IMR-90 (cell line): ENCODE data around the gene NDST3. TPM values are rescaled to one million over a fixed set of nuclear protein-coding genes. Genes with fewer than 3 reads are reported as not detected.

Source experiments
- ATAC-seq: fragments of 200-7000 bp; cut with Tn5 transposase; 2 replicates; pipeline ENCODE4 v1.9.1; 2020; ENCODE audit warnings: low read depth, mild to moderate bottlenecking, moderate library complexity
- BruUV-seq: library from RNA; stranded (reverse); fragments of 400-500 nt; replicated peaks from 2 replicates; lab custom pipeline; 2021; lab: Mats Ljungman, UMichigan
- CTCF ChIA-PET: fragments of 300-600 bp; formaldehyde crosslinking; extraction: SDS; loops from one replicate; lab custom pipeline; 2021; ENCODE audit warnings: antibody characterized with exemption; lab: Yijun Ruan, JAX
- POLR2A ChIA-PET: fragments of 300-600 bp; sonication (Branson Sonifier 250); formaldehyde crosslinking; loops from one replicate; lab custom pipeline; 2022; ENCODE audit warnings: antibody characterized with exemption; ENCODE audit not compliant: unreplicated experiment; lab: Charles Lee
- DNase-seq: peaks from one replicate; pipeline ENCODE4 v3.0.0; 2013
- H2AFZ ChIP-seq: replicated peaks from 2 replicates; pipeline ENCODE3; 2013; ENCODE audit warnings: low read length, mild to moderate bottlenecking; ENCODE audit not compliant: poor library complexity
- H2AK5ac ChIP-seq: 2 replicates; pipeline ENCODE4 v1.6.1; 2013; ENCODE audit warnings: low read depth, low read length, inconsistent platforms
- H2AK9ac ChIP-seq: replicated peaks from 2 replicates; pipeline ENCODE3; 2013; ENCODE audit warnings: mild to moderate bottlenecking, low read depth, low read length, moderate library complexity; ENCODE audit not compliant: poor library complexity
- H2BK120ac ChIP-seq: 2 replicates; pipeline ENCODE4 v1.6.1; 2013; ENCODE audit warnings: low read depth, low read length, inconsistent platforms
- H2BK15ac ChIP-seq: 3 replicates; pipeline ENCODE4 v1.6.1; 2013; ENCODE audit warnings: low read depth, low read length, inconsistent platforms
- H2BK20ac ChIP-seq: 2 replicates; pipeline ENCODE4 v1.6.1; 2013; ENCODE audit warnings: low read depth, mild to moderate bottlenecking, inconsistent platforms, low read length, moderate library complexity
- H2BK5ac ChIP-seq: 2 replicates; pipeline ENCODE4 v1.6.1; 2013; ENCODE audit warnings: mild to moderate bottlenecking, low read depth, low read length, inconsistent platforms; ENCODE audit not compliant: poor library complexity, severe bottlenecking
- H3K14ac ChIP-seq: replicated peaks from 2 replicates; pipeline ENCODE4 v1.6.1; 2013; ENCODE audit warnings: low read depth, low read length, inconsistent platforms
- H3K18ac ChIP-seq: 2 replicates; pipeline ENCODE4 v1.6.1; 2013; ENCODE audit warnings: low read depth, low read length, control low read depth
- H3K23ac ChIP-seq: 2 replicates; pipeline ENCODE4 v1.6.1; 2013; ENCODE audit warnings: low read depth, low read length, inconsistent platforms
- H3K27ac ChIP-seq: 2 replicates; pipeline ENCODE4 v1.5.1; 2013; ENCODE audit warnings: mild to moderate bottlenecking, control low read depth, low read length; ENCODE audit not compliant: insufficient read depth
- H3K27me3 ChIP-seq: 2 replicates; pipeline ENCODE4 v1.6.1; 2013; ENCODE audit warnings: low read length; ENCODE audit not compliant: control insufficient read depth, insufficient read depth
- H3K36me3 ChIP-seq: 2 replicates; pipeline ENCODE4 v1.6.1; 2013; ENCODE audit warnings: low read length, mixed read lengths; ENCODE audit not compliant: control insufficient read depth, insufficient read depth
- H3K4ac ChIP-seq: 2 replicates; pipeline ENCODE4 v1.6.1; 2013; ENCODE audit warnings: low read depth, low read length, inconsistent platforms
- H3K4me1 ChIP-seq: 2 replicates; pipeline ENCODE4 v1.6.1; 2013; ENCODE audit warnings: low read length, mixed read lengths; ENCODE audit not compliant: control insufficient read depth, insufficient read depth
- H3K4me2 ChIP-seq: 2 replicates; pipeline ENCODE4 v1.6.1; 2013; ENCODE audit warnings: low read depth, mild to moderate bottlenecking, control low read depth, low read length, moderate library complexity
- H3K4me3 ChIP-seq: 2 replicates; pipeline ENCODE4 v1.5.1; 2013; ENCODE audit warnings: low read depth, mild to moderate bottlenecking, control low read depth, low read length, moderate library complexity; ENCODE audit not compliant: insufficient read depth
- H3K56ac ChIP-seq: 2 replicates; pipeline ENCODE4 v1.6.1; 2013; ENCODE audit warnings: low read length, inconsistent platforms; ENCODE audit not compliant: insufficient read depth; ENCODE audit errors: extremely low read depth
- H3K79me1 ChIP-seq, 2 experiments: 2 replicates each; pipeline ENCODE4 v1.6.1; 2013; ENCODE audit warnings: low read length in 2 of 2, inconsistent platforms in 1 of 2, low read depth in 1 of 2
- H3K9ac ChIP-seq: 2 replicates; pipeline ENCODE4 v1.6.1; 2013; ENCODE audit warnings: low read depth, low read length, control low read depth
- H3K9me1 ChIP-seq: 2 replicates; pipeline ENCODE4 v1.6.1; 2013; ENCODE audit warnings: low read length, inconsistent platforms; ENCODE audit not compliant: insufficient read depth
- H3K9me3 ChIP-seq: 2 replicates; pipeline ENCODE4 v1.6.1; 2013; ENCODE audit warnings: low read length; ENCODE audit not compliant: control insufficient read depth, insufficient read depth
- H4K20me1 ChIP-seq: 2 replicates; pipeline ENCODE4 v1.6.1; 2013; ENCODE audit warnings: low read length, inconsistent platforms; ENCODE audit not compliant: insufficient read depth
- H4K5ac ChIP-seq: 2 replicates; pipeline ENCODE4 v1.6.1; 2013; ENCODE audit warnings: mild to moderate bottlenecking, low read depth, low read length, control low read depth
- H4K8ac ChIP-seq, 2 experiments: 2 replicates each; pipeline ENCODE4 v1.6.1; 2013; ENCODE audit warnings: low read depth in 2 of 2, low read length in 2 of 2, control low read depth in 1 of 2, inconsistent platforms in 1 of 2
- H4K91ac ChIP-seq: 2 replicates; pipeline ENCODE4 v1.6.1; 2013; ENCODE audit warnings: low read depth, low read length, inconsistent platforms; ENCODE audit not compliant: insufficient read depth
- MXI1 ChIP-seq: IDR thresholded peaks from 2 replicates; pipeline ENCODE4 v1.6.1; 2012; ENCODE audit warnings: low read depth, mild to moderate bottlenecking, low read length, moderate library complexity, borderline replicate concordance
- RFX5 ChIP-seq: IDR thresholded peaks from 2 replicates; pipeline ENCODE4 v1.8.0; 2012; ENCODE audit warnings: low read depth, mild to moderate bottlenecking, low read length, moderate library complexity
- WGBS, 2 experiments: methylation state at CpG; one replicate each; pipeline versions ENCODE4 v1.1.5 to v1.1.7; 2013; ENCODE audit warnings: missing lambda C conversion rate in 2 of 2; ENCODE audit not compliant: insufficient read length in 1 of 2; ENCODE audit errors: extremely low coverage in 2 of 2; 5-methylcytosine and 5-hydroxymethylcytosine counted together
- dilution Hi-C: fragments of 300-500 bp; cut with HindIII; formaldehyde crosslinking; loops from one replicate; pipeline ENCODE4 v1.14.3; 2018; ENCODE audit warnings: low sequenced_read_pairs; ENCODE audit not compliant: unreplicated experiment
- in situ Hi-C: fragments of 300-500 bp; cut with MboI; formaldehyde crosslinking; loops from 3 replicates; pipeline ENCODE4 v1.14.3; 2019; ENCODE audit warnings: low sequenced_read_pairs, inconsistent platforms, mixed read lengths
- intact Hi-C: fragments of 100-400 bp; cut with micrococcal nuclease; formaldehyde crosslinking; loops from 2 replicates; pipeline ENCODE4 v1.10.0; 2022
- polyA plus RNA-seq, 3 experiments: library from polyadenylated mRNA; depleted of rRNA; stranded (reverse); fragments of >200 nt; gene quantifications; 2 replicates each; pipeline ENCODE4 v1.2.3, GENCODE V29; 2012; ENCODE audit warnings: low replicate concordance in 1 of 3
- total RNA-seq: library from RNA; depleted of rRNA; stranded (reverse); fragments of >200 nt; gene quantifications from 2 replicates; pipeline ENCODE4 v1.2.3, GENCODE V29; 2012

NDST3 gene
- total and polyA plus RNA-seq, 2 of the 4 experiments (the other 2 are of a cell fraction), result 0.10 to 0.18 TPM

GRCh38 chr4:117987464-117987863 lies 46.8 kb upstream of the NDST3 start:
- ATAC-seq, result no peak
- no peak overlapping the region for H3K14ac ChIP-seq
- H2BK15ac ChIP-seq, result no peak overlapping the region
- BruUV-seq, result no TSS peak
- no peak overlapping the region for H2BK5ac ChIP-seq
- no peaks in the 10 kb centered on the region for H3K27me3 ChIP-seq
- no peak overlapping the region for H3K18ac ChIP-seq
- H3K23ac ChIP-seq, result no peak overlapping the region
- no peak overlapping the region for H3K27ac ChIP-seq
- H4K5ac ChIP-seq, result no peak overlapping the region
- no peak overlapping the region for H2AK9ac ChIP-seq
- in situ Hi-C loops (no loop called here), dilution Hi-C loops (no loop called here), intact Hi-C loops (no loop called here)
- no peaks in the 10 kb centered on the region for H3K9me1 ChIP-seq
- no peaks in the 10 kb centered on the region for H3K4me1 ChIP-seq
- H4K91ac ChIP-seq, result no peak overlapping the region
- H3K4me2 ChIP-seq, result no peak overlapping the region
- 40% methylated on average over 1 of the region's 1 CpG; no CpG with 5 or more reads in 1 of the 2 experiments for WGBS, 2 experiments
- H4K20me1 ChIP-seq, result no peaks in the 10 kb centered on the region
- POLR2A ChIA-PET, result no interaction called here
- H3K4me3 ChIP-seq, result no peak overlapping the region
- DNase-seq, result no peak
- no peaks in the 10 kb centered on the region for H3K79me1 ChIP-seq
- H3K4ac ChIP-seq, result no peak overlapping the region
- H3K36me3 ChIP-seq, result no peaks in the 10 kb centered on the region
- H2AK5ac ChIP-seq, result no peak overlapping the region
- no peak overlapping the region for H4K8ac ChIP-seq
- TF ChIP-seq MXI1 (no peak), RFX5 (no peak)
- CTCF ChIA-PET, result interaction anchor here (1.0 kb wide), 1 partner anchor 46 kb away, joined by 3 read pairs; no protein-coding TSS in a partner anchor
- no peak overlapping the region for H2AFZ ChIP-seq
- H3K56ac ChIP-seq, result no peak overlapping the region
- no peak overlapping the region for H3K9ac ChIP-seq
- H3K9me3 ChIP-seq, result no peaks in the 10 kb centered on the region
- no peak overlapping the region for H2BK20ac ChIP-seq
- no peak overlapping the region for H2BK120ac ChIP-seq
